GM12878 (cell line): ENCODE data around the gene NTN3. TPM values are rescaled to one million over a fixed set of nuclear protein-coding genes. Genes with fewer than 3 reads are reported as not detected.

Experiments used
- ATAC-seq: fragments of 200-7000 bp; cut with Tn5 transposase; 3 replicates; pipeline ENCODE4 v1.9.1; 2020; ENCODE audit warnings: mild to moderate bottlenecking, moderate library complexity
- BruUV-seq: library from RNA; stranded (reverse); fragments of 400-500 nt; replicated peaks from 2 replicates; lab custom pipeline; 2021; lab: Mats Ljungman, UMichigan
- CTCF ChIA-PET: fragments of 300-600 bp; sonication (Branson Sonifier 250); formaldehyde crosslinking; extraction: SDS; loops from one replicate; lab custom pipeline; 2021; ENCODE audit warnings: inconsistent platforms; lab: Yijun Ruan, JAX
- POLR2A ChIA-PET: fragments of 350-600 bp; formaldehyde crosslinking; extraction: SDS; loops from one replicate; lab custom pipeline; 2021; ENCODE audit warnings: inconsistent platforms; lab: Charles Lee
- RAD21 ChIA-PET: fragments of 300-600 bp; sonication (Branson Sonifier 250); formaldehyde crosslinking; loops from one replicate; lab custom pipeline; 2023; ENCODE audit warnings: antibody characterized with exemption; ENCODE audit not compliant: unreplicated experiment; lab: Charles Lee
- SMC1A ChIA-PET: fragments of 300-600 bp; sonication (Branson Sonifier 250); formaldehyde crosslinking; loops from one replicate; lab custom pipeline; 2023; ENCODE audit not compliant: unreplicated experiment, uncharacterized antibody; lab: Charles Lee
- DNase-seq: peaks from one replicate; pipeline ENCODE4 v3.0.0-alpha.2; 2011; ENCODE audit warnings: low read depth, low spot score
- FAIRE-seq: peaks from 3 replicates; lab custom pipeline; 2011; peaks lifted over from hg19 to GRCh38; lab: Jason Lieb, UNC
- H2AFZ ChIP-seq: 2 replicates; pipeline ENCODE4 v1.6.0; 2011; ENCODE audit warnings: low read depth, low read length, control low read depth; ENCODE audit not compliant: control insufficient read depth
- H3K27ac ChIP-seq: 2 replicates; pipeline ENCODE4 v1.5.1; 2011; ENCODE audit warnings: control low read depth; ENCODE audit not compliant: control insufficient read depth, insufficient read depth
- H3K27me3 ChIP-seq, 2 experiments: replicated peaks in 1 of 2; 2 replicates each; pipeline versions ENCODE4 v1.6.0 to v1.6.1; 2011; ENCODE audit warnings: low read length in 1 of 2; ENCODE audit not compliant: control insufficient read depth in 2 of 2, insufficient read depth in 2 of 2
- H3K36me3 ChIP-seq, 2 experiments: 2 replicates each; pipeline ENCODE4 v1.5.1; 2011; ENCODE audit warnings: low read length in 1 of 2; ENCODE audit not compliant: control insufficient read depth in 2 of 2, insufficient read depth in 2 of 2
- H3K4me1 ChIP-seq: 2 replicates; pipeline ENCODE4 v1.6.1; 2011; ENCODE audit warnings: mild to moderate bottlenecking, low read length, moderate library complexity, mixed read lengths; ENCODE audit not compliant: control insufficient read depth, insufficient read depth
- H3K4me2 ChIP-seq: 2 replicates; pipeline ENCODE4 v1.6.0; 2011; ENCODE audit warnings: control low read depth; ENCODE audit not compliant: control insufficient read depth, insufficient read depth
- H3K4me3 ChIP-seq: fragments of 200-600 bp; sonication (generic); 2 replicates; pipeline ENCODE4 v1.5.1; 2016
- H3K79me2 ChIP-seq: 2 replicates; pipeline ENCODE4 v1.6.0; 2011; ENCODE audit warnings: low read length; ENCODE audit not compliant: control insufficient read depth, insufficient read depth
- H3K9ac ChIP-seq: 2 replicates; pipeline ENCODE4 v1.8.0; 2011; ENCODE audit warnings: low read length, control low read depth, mixed read lengths; ENCODE audit not compliant: control insufficient read depth, insufficient read depth
- H3K9me3 ChIP-seq: replicated peaks from 3 replicates; pipeline ENCODE4 v1.5.1; 2011; ENCODE audit warnings: mild to moderate bottlenecking, low read length; ENCODE audit not compliant: control insufficient read depth, insufficient read depth
- H4K20me1 ChIP-seq: 2 replicates; pipeline ENCODE4 v1.6.0; 2011; ENCODE audit not compliant: control insufficient read depth, insufficient read depth
- CHD2 ChIP-seq: IDR thresholded peaks from 2 replicates; pipeline ENCODE4 v1.6.1; 2011; ENCODE audit warnings: low read depth, low read length, improper control_type of control experiment, borderline replicate concordance
- CREB1 ChIP-seq: IDR thresholded peaks from 2 replicates; pipeline ENCODE4 v1.6.1; 2012; ENCODE audit warnings: low read depth, mild to moderate bottlenecking, inconsistent platforms
- SUPT20H ChIP-seq: IDR thresholded peaks from 2 replicates; pipeline ENCODE4 v1.6.1; 2011; ENCODE audit warnings: low read depth, mild to moderate bottlenecking, low read length, moderate library complexity, borderline replicate concordance; ENCODE audit not compliant: control insufficient read depth
- ZBTB4 ChIP-seq: fragments of 450-650 bp; formaldehyde crosslinking; IDR thresholded peaks from 2 replicates; pipeline ENCODE4 v1.4.0; 2022; ENCODE audit warnings: mild to moderate bottlenecking, moderate library complexity
- ZNF384 ChIP-seq: IDR thresholded peaks from 2 replicates; pipeline ENCODE4 v1.6.1; 2012; ENCODE audit warnings: low read depth, mild to moderate bottlenecking, low read length, improper control_type of control experiment, borderline replicate concordance
- WGBS: methylation state at CpG from one replicate; pipeline ENCODE4 v1.1.6; 2016; ENCODE audit warnings: low lambda C conversion rate; ENCODE audit not compliant: insufficient replicate concordance, insufficient coverage; ENCODE audit errors: missing lambda C conversion rate; 5-methylcytosine and 5-hydroxymethylcytosine counted together
- in situ Hi-C: fragments of 300-500 bp; cut with MboI; formaldehyde crosslinking; loops from 9 replicates; pipeline ENCODE4 v1.14.3; 2018; ENCODE audit warnings: mixed read lengths
- intact Hi-C: fragments of 100-400 bp; cut with micrococcal nuclease; formaldehyde crosslinking; loops from one replicate; pipeline ENCODE4 v1.14.2; 2022; ENCODE audit not compliant: unreplicated experiment
- polyA plus RNA-seq, 11 experiments: library from polyadenylated mRNA; depleted of rRNA in 4 of 11; unstranded in 6 of 11; stranded (reverse) in 5 of 11; fragments of >200 nt; fragmentation: Nextera tagmentation in 4 of 11; fragmentation: Illumina TruSeq in 1 of 11; extraction: Ambion mirVana in 4 of 11; extraction: Trizol in 1 of 11; gene quantifications; 1 replicate in 1 of 11; 2 replicates in 10 of 11; pipeline versions ENCODE4 v1.2.1 to v1.2.3, GENCODE V29; 2011 to 2016; ENCODE audit warnings: inconsistent platforms in 2 of 11, missing spikeins in 2 of 11, low read depth in 1 of 11
- total RNA-seq, 4 experiments: library from RNA; depleted of rRNA in 3 of 4; stranded (reverse); fragments of >200 nt in 3 of 4; fragmentation: Illumina TruSeq in 1 of 4; extraction: Trizol in 1 of 4; gene quantifications; 2 replicates each; pipeline versions ENCODE4 v1.2.1 to v1.2.3, GENCODE V29; 2013 to 2021
- TF ChIP-seq, protein P1 (sequence below): fragments of 150-350 bp; IDR thresholded peaks from 2 replicates; pipeline ENCODE4 v1.6.1; 2014; ENCODE audit warnings: mild to moderate bottlenecking, low read depth, low read length
- TF ChIP-seq, protein P2 (sequence below): IDR thresholded peaks from 2 replicates; pipeline ENCODE4 v1.6.1; 2011; ENCODE audit warnings: borderline replicate concordance, low read depth, mild to moderate bottlenecking, moderate library complexity, mixed read lengths, low read length; ENCODE audit not compliant: insufficient read depth; ENCODE audit errors: extremely low read length

NTN3 gene
- total and polyA plus RNA-seq, 10 of the 15 experiments (the other 5 are each of a cell fraction or from before 2014, with no cell fraction given), result 0.04 TPM; not detected in 9

GRCh38 chr16:2490190-2491105 is 19.4 kb downstream of the NTN3 start:
- BruUV-seq, result no TSS peak
- WGBS, result 96% methylated on average over 23 of the region's 23 CpGs
- DNase-seq (no peak), FAIRE-seq (no peak)
- Histone ChIP-seq H3K9ac (no peak overlapping the region), H3K79me2 (no peaks in the 10 kb centered on the region), H3K4me1 (peaks cover 16% of the 10 kb centered on the region), H3K4me3 (no peak overlapping the region), H3K27me3 (no peaks in the 10 kb centered on the region)
- ChIA-PET SMC1A (no interaction called here), RAD21 (no interaction called here)
- TF ChIP-seq, protein P1, sequence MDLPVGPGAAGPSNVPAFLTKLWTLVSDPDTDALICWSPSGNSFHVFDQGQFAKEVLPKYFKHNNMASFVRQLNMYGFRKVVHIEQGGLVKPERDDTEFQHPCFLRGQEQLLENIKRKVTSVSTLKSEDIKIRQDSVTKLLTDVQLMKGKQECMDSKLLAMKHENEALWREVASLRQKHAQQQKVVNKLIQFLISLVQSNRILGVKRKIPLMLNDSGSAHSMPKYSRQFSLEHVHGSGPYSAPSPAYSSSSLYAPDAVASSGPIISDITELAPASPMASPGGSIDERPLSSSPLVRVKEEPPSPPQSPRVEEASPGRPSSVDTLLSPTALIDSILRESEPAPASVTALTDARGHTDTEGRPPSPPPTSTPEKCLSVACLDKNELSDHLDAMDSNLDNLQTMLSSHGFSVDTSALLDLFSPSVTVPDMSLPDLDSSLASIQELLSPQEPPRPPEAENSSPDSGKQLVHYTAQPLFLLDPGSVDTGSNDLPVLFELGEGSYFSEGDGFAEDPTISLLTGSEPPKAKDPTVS, result no peak
- TF ChIP-seq CREB1, result no peak
- no peak for TF ChIP-seq ZBTB4 (CRISPR knock-in tag)
- TF ChIP-seq SUPT20H, result no peak
- no peak for TF ChIP-seq CHD2
- TF ChIP-seq ZNF384, result no peak
- TF ChIP-seq, protein P2, sequence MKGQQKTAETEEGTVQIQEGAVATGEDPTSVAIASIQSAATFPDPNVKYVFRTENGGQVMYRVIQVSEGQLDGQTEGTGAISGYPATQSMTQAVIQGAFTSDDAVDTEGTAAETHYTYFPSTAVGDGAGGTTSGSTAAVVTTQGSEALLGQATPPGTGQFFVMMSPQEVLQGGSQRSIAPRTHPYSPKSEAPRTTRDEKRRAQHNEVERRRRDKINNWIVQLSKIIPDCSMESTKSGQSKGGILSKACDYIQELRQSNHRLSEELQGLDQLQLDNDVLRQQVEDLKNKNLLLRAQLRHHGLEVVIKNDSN, result no peak
- TF ChIP-seq, all 136 proteins: peak for 0
- no peak overlapping the region for H2AFZ ChIP-seq
- ATAC-seq, result no peak
- H3K4me2 ChIP-seq, result no peak overlapping the region
- no peak overlapping the region for H3K27ac ChIP-seq
- POLR2A ChIA-PET, result no interaction called here
- H4K20me1 ChIP-seq, result no peaks in the 10 kb centered on the region
- CTCF ChIA-PET, result interaction anchor here (1.4 to 1.6 kb wide), 2 partner anchors 11 to 194 kb away, joined by 3 read pairs; no protein-coding TSS in a partner anchor
- in situ Hi-C loops, result loop anchor here (10.0 kb wide), 1 partner anchor 476 kb away; the partner anchor contains the start of gene NPW
- intact Hi-C loops, result no loop called here
- H3K9me3 ChIP-seq, result no peaks in the 10 kb centered on the region
- H3K36me3 ChIP-seq, result no peaks in the 10 kb centered on the region; a peak in 1 of 4 replicates
